Measurements from ENCODE around the gene APMAP.

Gene APMAP

DNA sequence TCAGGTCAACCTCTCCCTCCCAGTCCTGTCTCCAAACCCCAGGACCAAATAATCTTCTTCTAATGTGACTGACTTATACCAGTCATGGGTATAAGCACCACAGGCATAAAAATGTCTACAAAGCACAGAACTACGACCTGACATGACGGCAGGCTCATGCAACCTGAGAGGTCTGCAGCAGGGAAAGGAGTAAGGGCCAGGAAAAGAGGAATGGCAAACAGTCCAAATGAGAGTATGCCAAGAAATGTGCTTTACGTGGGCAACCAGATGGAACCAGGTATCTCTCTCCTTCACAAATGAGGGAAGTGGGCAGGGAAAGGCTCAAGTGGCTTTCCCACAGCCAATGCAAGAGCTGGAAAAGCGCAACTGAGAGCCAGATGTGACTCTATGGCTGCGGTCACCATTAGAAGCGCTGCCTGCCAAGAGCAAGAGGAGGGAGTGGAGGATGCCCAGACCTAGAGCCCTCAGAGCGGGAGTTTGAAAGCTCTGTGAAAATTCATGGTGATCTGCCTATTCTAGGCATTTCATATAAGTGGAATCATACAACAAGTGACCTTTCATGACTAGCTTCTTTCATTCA, 6.0 kb downstream of the APMAP start:
- no peak for DNase-seq

DNA sequence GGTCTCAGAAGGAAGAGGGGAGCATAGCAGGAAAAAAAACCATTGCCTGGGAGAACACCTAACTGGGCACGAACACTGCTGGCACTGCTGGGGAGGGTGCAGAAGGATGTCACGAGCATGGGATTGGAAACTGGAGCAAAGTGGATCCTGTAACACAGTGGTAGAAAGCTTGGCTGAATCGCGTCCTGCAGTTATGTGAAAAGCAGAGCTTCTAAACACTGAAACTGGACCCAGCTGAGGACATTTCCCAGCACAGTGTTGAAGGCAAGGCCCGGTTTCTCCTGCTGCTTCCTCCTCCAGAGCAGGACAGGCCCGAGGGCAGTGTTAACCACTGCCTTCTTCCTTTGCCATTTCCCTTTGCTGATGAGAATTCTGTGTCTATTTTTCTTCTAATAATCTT, 6.7 kb downstream of the APMAP start:
- DNase-seq, result no peak

DNA sequence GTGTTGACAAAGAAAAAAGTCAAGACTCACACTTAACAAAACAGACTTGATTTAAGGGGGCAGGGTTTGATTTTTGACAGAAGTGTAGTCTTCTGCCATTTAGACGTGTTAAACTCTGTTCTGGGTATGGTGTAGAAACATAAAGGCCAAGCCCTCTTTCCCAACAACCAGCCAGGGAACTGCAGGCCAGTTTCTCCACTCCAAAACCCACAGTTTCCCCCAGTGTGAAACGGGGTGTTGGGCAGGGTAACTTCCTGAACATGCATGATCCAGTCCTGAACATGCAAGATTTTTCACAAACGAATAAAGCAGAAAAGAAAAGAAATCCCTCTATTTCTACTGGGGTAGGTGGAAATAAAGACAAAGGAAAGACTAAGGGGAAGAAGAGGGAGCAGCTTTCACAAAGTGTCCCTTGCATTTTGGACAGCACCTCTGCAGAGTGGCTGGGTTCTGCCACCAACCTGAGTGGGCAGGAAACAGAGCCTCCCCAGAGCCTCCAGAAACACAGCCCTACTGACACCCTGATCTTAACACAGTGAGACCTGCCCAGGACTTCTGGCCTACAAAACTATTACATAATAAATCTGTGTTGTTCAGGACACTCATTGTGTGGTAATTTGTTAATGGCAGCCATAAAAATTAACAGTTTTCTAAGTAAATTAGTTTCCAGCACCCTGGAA, 7.5 kb downstream of the APMAP start:
- DNase-seq, result peak; percentile 39

DNA sequence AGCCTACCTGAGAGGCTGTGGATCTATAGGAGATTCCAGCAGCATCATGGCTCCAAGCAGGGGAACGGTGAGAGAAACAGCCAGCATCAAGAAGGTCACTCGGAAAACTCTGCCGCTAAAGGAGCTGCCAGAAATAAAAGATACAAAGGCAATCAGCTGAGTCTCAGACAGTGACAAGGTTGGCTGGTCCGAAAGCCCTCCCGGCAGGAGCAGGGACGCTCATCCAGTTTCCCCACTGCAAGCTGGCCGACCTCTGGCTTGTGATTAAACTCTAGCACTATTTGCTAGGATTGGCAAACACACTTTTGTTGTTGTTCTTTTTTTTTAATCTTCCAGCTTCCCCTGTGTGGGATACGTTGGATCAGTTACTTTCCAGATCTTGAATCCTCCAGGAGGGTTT, 8.7 kb downstream of the APMAP start:
- DNase-seq, result no peak

DNA sequence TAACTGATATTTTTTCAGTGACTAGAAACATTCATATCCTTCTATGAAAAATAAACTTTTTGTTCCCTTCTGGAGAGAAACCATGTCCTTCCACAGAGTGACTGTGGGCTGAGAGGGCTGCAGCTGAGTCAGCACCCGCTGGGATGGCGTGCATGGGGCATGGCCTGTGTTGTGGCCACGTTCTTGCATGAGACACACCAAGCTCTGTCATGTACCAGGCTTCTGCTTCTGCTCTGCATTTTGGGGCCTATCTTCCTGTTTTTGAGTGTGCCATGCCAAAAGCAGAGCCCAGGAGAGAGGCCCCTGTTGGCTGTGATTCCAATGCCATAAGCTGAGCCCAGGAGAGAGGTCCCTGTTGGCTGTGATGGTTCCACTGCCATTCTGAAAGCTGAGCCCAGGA, 10.8 kb downstream of the APMAP start:
- DNase-seq, result peak; percentile 72

DNA sequence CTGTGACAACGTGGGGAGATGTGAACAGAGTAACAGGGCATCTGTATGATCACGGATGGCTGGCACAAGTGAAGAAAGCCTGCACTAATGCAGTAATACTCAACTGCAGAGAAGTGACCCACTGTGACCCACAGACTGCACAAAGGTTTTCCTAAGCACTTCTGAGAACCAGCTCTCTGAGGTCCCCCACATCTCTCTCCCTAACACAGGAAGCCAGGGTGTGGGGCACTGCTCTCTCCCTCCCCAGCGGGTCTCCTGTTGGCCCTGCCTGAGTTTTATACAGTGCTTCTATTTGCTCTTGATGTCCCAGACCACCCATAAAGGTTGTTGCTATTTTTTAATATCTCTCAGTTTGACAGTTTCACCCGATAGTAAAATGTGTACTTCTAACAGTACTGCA, 11.3 kb downstream of the APMAP start:
- no peak for DNase-seq

DNA sequence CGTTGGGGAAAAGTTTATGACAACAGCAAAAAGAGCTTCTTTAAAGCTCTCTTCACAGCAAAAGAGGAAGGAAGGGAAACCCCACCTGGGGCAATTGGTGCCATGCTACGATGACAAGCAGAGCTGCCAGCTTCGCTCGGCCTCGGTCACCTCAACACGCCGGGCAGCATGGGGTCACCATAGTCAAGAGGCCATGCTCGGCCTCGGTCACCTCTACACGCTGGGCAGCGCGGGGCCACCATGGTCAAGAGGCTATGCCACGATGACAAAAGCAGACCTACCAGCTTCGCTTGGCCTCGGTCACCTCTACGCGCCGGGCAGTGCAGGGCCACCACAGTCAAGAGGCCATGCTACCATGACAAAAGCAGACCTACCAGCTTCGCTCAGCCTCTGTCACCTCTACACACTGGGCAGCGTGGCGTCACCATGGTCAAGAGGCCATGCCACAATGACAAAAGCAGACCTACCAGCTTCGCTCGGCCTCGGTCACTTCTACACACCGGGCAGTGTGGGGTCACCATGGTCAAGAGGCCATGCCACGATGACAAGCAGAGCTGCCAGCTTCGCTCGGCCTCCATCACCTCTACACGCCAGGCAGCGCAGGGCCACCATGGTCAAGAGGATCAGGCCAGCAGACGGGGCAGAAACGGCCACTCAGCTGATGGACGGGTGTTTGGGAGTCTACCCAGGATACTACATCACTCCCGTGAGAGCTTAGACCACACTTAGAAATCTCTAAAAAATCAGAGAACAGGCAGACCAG, 12.1 kb downstream of the APMAP start:
- no peak for DNase-seq

DNA sequence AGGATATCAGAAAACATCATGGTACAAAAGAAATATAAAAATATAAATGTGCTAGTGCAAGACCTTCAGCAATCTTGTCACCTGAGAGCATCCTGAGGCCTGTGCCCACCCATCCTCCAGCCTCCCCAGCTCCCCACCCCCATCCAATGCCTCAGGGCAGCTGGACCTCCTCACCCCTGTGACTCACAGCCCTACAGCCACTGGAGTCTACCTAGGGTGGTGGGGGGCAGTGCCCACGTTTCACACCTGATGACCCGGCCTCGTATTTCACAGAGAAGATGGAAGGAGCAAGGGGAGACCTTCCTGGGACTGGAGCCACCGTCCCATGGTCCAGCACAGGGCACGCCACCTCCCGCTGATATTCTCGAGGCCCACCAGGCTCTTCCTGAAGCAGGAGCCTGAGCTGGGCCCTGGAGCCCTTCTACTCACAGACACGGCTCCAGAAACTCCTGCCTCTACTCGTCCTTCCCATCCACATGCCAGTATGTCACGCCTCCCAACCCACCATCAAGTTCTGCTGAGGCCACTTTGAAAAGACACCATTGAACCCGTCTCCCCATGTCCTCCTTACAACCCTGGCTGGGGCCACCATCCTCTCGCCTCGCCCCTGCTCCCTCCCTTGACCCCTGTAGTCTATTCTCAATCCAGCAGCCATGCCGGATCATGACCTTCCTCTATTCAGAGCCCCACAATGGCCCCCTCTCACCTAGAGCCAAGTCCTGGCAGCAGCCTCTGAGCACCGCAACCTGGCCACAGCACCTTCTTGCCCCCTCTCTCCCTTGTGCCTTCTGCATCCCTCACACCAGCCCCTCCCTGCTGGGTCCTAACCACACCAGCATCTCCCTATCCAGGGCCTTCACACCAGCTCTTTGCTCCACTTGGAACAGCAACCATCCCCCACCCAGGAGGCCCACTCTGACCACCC, 13.3 kb downstream of the APMAP start:
- no peak for DNase-seq

DNA sequence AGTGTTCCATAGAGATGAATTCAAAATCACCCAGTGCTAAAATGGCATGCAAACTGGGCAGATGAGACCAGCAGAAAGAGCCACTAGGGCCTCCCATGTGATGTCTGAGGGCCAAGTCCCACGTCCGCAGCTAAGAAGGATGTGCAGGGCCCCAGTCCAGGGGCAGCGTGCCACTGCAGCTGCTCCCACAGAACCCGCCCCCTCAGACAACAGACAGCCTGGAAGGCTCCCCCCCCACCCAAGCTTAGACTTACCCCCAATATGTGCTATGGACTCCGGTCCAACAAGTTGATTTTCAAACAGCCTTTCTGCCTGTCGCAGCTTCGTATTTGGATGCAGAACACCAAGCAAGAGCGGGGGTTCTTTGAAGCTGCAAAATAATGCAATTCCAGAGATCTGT, 14.0 kb downstream of the APMAP start:
- DNase-seq, result no peak

DNA sequence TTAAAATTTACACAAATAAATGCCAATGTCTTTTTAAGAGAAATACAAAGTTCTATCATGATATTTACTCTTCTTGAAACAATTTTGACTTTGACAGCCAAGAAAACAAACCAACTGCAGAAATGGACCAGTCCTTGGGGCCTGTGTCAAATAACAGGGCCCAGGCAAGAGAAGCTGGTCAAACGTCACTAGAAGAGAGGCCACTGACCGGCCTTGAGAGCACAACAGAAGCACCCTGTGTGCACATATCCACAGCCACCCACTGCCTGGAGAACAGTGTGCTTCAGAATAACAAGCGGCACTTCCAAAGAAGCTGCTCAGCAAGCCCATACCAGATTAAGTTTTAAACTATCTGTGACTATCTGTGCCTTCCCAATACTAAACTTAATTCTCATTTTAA, 14.8 kb downstream of the APMAP start:
- no peak for DNase-seq

DNA sequence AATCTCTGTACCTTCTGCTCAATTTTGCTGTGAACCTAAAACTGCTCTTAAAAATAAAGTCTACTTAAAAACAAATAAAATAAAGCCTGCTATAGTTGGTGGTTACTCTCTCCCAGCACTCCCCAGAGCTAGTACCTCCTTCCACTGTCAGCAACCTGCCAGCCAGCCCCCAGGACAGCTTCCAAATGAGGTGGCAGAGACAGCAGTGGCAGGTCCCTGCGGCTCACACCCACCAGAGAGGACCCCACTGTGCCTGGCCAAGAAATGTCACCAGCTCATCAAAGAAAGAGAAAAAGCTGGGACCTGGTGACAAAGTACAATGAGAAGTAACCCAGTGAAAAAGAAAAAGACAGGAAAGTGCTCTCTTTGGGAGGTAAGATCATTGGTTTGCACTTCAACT, 15.2 kb downstream of the APMAP start:
- DNase-seq, result no peak

DNA sequence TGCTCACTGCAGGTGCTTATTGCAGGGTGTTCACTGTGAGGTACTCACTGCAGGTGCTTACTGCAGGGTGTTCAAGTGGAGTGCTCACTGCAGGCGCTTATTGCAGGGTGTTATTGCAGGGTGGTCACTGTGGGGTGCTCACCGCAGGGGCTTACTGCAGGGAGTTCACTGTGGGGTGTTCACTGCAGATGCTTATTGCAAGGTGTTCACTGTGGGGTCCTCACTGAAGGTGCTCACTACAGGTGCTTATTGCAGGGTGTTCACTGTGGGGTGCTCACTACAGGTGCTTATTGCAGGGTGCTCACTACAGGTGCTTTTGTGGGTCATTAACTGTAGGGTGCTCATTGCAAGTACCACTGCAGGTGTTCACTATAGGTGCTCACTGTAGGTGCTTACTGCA, 20.2 kb downstream of the APMAP start:
- DNase-seq, result no peak

DNA sequence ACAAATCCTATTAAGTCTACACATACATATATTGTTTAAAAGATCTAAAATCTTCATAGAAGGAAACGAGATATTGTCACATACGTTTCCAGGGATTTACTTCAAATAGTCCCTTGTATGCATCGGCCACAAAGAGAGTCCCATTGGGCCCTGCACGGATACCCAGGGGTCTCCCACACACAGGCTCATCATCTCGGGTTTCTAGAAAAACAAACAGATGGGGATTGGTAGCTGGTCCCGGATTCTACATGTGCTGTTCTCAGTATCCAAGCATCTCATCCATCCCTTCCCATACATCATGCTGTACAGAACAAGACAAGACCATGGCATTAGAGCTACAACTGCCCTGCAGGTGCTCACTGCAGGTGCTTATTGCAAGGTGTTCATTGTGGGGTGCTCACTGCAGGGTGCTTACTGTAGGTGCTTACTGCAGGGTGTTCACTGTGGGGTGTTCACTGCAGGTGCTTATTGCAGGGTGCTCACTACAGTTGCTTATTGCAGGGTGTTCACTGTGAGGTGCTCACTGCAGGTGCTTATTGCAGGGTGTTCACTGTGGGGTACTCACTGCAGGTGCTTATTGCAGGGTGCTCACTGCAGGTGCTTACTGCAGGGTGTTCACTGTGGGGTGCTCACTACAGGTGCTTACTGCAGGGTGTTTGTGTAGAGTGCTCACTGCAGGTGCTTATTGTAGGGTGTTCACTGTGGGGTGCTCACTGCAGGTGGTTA, 21.0 kb downstream of the APMAP start:
- no peak for DNase-seq

DNA sequence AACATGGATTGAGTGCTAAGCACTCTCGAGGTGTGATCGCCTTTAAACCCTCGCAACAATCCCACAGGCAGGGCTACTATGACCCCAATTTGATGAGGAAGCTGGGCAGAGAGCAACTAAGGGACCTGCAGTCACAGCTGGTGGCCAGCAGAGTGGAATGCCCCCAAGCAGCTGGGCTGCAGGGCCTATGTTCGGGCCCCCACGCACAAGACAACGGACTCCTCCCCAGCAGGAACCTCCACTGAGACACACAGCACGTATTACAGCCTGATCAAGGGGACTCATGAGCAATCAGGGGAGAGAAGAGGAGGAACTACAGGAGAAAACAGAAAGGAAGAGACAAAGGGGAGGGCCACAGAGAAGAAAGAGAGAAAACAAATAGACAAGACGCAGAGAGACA, 21.8 kb downstream of the APMAP start:
- DNase-seq, result no peak

DNA sequence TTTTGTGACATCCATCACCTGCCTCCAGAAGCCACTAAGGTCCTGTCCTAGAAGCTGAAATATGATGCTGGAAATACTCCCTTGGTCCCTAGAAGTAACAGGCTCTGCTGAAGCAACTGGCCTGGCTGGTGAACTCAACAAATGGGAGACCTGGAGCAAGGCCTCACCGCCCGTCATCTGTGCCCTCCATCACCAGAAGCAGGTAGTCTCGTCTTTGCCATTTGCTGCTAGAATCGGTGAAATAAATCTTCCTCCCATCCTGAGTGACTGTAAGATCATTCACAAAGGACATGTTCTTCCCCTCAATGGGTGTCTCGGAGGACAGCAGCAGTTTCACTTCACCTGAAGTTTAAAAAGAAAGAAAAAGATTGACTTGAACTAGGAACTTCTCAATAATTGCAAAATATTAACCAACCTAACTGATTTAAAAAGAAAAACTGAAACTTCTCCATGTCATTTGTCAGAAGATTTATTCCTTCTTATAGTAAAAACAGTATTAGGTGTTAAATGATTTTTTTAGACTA, 22.5 kb downstream of the APMAP start:
- no peak for DNase-seq

DNA sequence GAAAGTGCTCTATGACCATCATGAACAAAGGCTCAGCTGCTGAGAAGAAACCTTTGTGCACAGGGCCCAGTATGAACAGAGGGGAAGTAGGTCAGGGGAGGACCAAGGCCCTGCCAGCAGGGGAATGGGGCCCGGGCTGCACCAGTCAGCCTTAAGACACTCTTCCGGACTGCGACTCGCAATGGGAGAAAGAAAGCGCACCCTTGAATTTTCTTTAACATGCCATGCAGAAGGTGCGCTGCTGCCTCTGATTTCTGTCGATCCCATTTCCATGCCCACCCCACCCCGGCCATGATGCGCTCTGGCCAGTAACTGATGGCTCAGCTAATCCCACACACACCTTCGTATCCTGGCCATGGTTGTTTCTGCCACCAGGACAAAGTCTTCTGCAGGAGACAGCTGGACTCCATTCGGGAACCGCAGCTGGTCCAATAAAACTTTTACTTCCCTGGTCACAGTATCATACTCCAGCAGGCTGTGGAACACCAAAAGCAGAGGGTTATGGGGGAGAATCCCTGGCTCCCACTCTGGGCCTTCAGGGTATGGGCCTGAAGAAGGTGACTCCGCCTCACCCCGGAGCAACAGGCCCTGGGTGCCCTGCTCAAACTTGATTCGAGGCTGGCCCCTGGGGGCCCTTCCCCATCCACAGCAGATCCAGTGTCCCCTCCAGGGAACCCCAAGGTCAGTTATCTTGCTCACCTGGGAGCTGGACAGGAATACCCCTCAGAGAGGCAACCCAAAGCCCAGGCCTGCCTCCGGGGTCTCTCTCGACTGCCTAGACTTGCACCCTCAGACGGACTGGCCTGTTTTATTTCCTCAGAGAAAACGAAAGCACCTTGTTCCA, 23.1 kb downstream of the APMAP start:
- no peak for DNase-seq

DNA sequence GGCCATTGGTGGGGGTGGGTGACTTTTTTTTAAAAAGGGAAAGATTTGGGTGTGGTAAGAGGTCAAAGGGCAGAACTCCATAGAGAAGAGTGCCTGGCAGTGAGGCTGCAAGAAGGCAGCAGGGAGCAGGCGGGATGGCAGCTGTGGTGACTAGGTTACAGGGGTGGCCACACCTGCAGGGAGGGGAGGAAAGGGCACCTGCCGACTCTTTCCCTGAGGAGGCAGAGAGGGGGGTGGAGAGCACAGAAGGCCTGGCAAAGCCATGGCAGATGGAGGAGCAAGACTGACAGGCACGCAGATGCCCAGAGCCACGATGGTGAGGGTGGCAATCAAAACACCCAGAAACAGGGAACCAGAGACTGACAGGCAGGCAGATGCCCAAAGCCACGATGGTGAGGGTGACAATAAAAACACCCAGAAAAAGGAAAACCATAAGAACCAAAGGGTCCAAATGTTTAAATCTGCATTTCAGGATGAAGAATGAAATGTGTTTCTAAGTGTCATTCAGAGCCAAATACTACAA, 24.2 kb downstream of the APMAP start:
- DNase-seq, result no peak

DNA sequence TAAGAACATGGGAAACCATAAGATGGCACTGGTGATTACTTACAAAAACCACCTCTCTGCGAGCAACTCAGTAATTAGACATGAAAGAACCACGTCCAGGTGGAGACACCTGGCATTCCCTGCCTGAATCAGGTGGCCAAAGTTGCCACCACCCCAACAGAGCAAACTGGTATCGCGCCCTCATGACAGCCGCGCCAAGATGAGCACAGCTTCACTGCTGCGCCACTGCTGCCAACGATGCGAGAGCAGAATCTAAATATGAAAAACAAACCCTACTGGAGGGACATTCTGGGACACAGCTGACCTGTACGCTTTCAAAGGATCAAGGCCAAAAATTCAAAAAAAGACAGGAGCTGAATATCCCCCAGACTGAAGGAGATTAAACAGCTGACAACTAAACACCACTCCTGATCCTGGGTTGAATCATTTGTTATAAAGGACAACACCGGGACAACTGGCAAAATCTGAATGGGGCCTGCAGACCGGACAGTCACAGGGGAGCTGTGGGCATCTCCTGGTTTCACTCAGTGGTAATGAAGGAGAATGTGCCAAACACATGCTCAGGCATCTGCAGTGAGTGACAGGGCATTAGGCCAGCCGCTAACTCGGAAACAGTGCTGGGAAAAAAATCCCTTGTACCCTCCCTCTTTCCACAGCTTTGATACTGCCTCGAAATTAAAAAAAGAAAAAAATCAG, 26.1 kb downstream of the APMAP start:
- DNase-seq, result no peak

DNA sequence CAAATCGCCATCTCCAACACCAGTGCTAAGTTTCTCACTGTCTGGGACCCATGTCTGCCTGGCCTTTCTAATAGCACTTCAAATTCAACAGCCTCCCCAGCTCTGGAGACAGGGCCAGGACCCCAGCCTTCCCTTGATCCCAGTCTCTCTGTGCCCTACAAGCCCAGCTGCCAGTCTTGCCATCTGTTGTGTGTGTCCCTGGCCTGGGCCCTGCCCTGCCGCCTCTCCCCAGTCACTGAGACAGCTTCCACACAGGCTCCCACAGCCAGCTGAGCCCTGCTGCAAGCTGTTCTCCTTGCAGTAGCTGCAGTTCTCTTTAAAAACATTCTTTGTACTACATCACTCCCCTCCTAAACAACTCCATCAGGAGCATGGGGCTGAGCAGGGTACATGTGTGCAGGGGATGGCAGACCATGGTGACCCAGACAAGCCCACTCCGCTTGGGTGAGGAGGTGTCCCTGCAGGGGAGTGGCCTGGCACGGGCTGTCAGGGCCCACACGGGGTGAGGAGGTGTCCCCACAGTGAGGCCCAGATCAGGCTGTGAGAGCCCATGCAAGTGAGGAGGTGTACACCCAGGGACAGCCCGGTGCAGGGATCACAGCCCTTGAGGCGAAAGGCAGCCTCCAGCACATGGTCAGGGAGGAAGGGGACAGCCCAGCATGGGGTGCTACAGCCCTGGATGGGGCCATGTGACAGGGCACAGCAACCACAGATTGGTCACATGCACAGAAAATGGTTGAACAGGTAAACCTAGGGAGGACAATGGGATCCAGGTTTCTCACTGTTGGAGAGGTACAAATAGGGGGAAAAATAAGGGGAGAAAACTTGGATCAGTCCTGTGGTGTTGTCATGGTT, 27.3 kb downstream of the APMAP start:
- no peak for DNase-seq

DNA sequence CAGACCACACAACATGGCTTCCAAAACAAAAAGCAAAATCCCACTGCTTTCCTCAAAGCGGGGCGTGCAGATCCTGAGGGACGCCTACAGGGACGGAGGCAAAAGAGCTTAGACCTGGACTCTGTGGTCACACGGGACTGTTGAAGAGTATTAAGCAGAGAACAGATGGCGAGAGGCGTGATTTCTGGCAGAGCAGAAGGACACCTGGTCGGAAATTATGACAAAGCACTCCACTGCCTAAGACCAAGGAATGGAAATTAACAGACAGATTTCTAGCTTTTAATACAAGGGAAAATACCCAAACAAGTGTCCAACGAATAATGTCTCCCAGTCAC, 28.1 kb downstream of the APMAP start:
- DNase-seq, result no peak

Measured in MV-4-11 (cell line).